HG03025 (cell line): ENCODE data around the gene ADGRF3.
"Not testable (repeated sequence)": the region's sequence is repeated elsewhere in the genome, so short reads cannot be mapped to it uniquely, and the experiment has no call there.

Experiments
- ATAC-seq: cut with Tn5 transposase; IDR thresholded peaks from one replicate; pipeline ENCODE4 v1.9.1; 2021; ENCODE audit warnings: mild to moderate bottlenecking, moderate library complexity; ENCODE audit not compliant: unreplicated experiment, low FRiP score

Gene ADGRF3

DNA sequence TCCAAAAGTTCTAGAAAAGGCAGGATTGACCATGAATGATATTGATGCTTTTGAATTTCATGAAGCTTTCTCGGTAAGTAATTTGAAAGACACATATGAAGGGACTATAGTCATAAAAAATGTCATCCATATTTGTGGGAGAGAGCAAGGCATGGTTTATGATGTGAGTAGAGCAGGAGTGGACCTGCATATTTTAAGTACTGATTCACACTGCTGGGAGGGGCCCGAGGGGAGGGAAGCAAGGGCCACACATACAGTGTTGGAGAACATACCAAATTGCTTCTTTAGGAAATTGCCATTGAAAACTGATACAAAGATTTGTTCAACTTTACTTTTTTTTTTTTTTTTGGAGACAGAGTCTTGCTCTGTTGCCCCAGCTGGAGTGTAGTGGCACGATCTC, 62.5 kb downstream of the ADGRF3 start:
- ATAC-seq: no peak

GRCh38 chr2:26283606-26284005, 63.0 kb downstream of the ADGRF3 start:
- no peak for ATAC-seq

- no peak for ATAC-seq
Measured at GRCh38 chr2:26281226-26281625, 65.4 kb downstream of the ADGRF3 start.

DNA sequence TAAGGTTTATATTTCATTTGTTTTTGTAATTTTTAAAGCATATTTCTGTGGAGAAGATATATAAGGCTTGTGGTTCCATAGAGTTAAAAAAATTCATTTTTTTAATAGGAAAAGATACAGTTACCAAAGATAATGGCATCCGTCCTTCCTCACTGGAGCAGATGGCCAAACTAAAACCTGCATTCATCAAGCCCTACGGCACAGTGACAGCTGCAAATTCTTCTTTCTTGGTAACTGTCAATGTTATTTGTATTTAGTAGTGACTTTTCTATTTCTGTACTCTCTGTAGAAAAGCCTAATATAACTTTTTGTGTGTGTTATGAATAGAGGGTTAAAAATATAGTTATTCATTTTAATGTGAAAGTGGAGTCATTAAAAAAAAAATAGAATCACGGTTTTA, 66.7 kb downstream of the ADGRF3 start:
- no peak for ATAC-seq

DNA sequence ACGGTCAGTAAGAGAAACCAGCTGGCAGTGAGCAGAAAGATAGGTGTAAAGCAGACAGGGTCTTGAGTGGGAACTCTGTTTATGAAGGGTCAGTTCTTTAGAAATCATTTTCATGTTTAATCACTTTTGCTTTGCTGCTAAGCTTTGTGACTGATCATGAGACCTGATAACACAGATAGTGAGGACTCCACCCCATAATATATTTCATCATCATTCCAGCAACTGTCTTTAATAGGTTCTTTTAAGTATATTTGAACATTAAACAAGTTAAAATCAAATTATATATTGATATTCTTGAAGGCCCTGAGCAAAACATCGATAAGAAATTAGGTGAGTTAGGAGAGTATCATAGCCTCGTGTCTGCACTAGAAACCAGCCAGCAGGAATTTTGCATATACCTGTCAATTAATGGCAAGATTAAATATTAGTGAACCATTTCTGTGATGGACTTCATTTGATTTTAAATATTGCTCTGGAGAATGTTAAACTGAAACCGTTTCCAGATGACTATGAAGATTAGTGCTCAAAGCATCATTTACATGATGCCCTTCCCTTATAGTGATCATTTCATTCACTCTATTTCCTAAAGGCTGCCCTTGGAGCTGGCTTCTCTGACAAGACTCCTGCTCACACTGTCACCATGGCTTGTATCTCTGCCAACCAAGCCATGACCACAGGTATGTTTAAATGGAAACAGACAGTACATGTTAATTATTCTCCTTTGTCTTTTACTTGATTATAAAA, 69.9 kb downstream of the ADGRF3 start:
- ATAC-seq: no peak

- no peak for ATAC-seq
Measured at GRCh38 chr2:26274058-26274613, 72.5 kb downstream of the ADGRF3 start.

GRCh38 chr2:26273501-26273900, 73.1 kb downstream of the ADGRF3 start:
- no peak for ATAC-seq

DNA sequence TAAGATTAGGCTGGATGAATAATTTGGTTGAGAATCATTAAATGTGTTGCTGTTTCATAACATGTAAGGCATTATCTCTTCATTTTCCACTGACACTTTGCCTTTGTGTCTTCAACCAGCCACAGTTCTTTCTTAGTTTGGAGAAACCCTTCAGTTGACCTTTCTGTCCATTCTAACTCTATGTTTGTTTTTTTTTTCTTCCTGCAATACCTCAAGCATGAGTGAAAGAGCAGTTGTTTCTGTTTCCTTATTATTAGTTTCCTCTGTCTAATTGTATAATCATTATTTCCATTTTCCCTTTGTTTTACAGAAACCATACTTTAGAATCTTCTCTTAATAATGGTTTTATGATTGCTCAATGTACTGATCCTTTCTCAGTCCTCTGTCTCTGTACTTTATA, 76.2 kb downstream of the ADGRF3 start:
- no peak for ATAC-seq

DNA sequence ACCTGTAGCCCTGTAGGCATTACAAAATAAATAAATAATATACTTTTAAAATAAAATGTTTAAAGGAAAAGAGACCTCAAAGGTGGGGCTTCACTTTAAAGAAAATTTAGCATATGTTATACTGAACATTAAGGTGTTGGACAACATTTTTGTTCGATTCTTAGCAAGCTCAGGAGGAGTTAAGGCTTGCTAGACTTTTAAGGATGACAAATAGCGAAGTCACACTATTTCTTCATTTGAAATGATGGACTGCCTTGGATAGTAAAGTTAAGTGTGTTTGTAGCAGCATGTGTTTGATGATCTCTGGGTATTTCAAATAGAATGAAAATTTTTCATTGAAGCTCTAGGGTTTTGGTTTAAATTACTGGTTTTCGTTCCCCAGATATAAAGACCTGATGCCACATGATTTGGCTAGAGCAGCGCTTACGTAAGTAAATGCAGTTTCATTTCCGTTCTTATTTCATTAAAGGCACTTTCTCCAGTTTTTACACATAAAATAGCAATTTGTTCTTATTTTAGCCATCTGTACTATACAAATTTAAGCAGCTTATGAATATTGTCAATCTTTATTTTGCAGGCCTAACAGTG, 76.9 kb downstream of the ADGRF3 start:
- ATAC-seq: no peak

DNA sequence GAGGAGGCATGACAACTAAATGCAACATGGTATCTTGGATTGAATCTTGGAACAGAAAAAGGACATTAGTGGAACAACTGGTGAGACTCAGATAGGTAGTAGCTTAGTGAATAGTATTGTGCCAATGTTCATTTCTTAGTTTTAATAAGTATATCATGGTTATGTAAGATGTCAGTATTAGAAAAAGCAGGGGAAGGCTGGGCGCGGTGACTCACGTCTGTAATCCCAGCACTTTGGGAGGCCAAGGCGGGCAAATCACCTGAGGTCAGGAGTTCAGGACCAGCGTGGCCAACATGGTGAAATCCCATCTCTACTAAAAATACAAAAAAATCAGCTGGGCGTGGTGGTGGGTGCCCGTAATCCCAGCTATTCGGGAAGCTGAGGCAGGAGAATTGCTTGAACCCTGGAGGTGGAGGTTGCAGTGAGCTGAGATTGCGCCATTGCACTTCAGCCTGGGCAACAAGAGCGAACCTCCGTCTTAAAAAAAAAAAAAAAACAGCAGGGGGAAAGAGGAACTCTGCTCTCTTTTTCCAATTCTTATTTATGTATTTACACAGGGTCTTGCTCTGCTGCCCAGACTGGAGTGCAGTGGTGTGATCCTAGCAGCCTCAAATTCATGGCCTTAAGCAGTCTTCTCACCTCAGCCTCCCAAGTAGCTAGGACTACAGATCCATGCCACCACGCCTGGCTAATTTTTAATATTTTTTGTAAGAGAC, 77.8 kb downstream of the ADGRF3 start:
- not testable (repeated sequence) for ATAC-seq

- ATAC-seq: no peak
Measured at GRCh38 chr2:26268213-26268612, 78.4 kb downstream of the ADGRF3 start.

DNA sequence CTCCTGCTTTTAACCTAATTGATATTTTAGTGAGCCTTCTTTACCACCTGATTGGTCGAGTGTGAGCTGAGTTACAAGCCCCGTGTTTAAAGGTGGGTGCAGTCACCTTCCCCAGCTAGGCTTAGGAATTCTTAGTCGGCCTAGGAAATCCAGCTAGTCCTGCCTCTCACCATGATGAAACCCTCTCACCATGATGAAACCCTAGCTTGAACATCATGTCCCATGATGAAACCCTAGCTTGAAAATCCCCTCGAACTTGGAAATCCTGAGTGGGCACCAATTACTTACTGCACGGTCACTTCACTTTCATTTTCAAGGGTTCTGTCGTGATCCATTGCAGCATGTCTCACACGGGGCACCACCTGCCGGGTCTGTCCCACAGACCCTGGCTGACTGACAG, 87.8 kb downstream of the ADGRF3 start:
- ATAC-seq: not testable (repeated sequence)
